Right lobe of liver (tissue), 6 donors: ENCODE data around the gene TDP1. TPM values are rescaled to one million over a fixed set of nuclear protein-coding genes. Genes with fewer than 3 reads are reported as not detected.

Experiments
- ATAC-seq, 4 donors: fragments of 200-7000 bp; cut with Tn5 transposase; one replicate each; pipeline ENCODE4 v1.9.1; 2020; ENCODE audit warnings: mild to moderate bottlenecking in 4 of 4, moderate library complexity in 4 of 4
- DNase-seq, 3 donors: peaks; one replicate each; pipeline ENCODE4 v3.0.0-alpha.2; 2020
- H3K27ac ChIP-seq, 3 donors: fragments of 200-600 bp; one replicate each; pipeline ENCODE4 v1.8.0; 2022
- H3K27me3 ChIP-seq, 2 donors: fragments of 200-600 bp; one replicate each; pipeline ENCODE4 v1.8.0; 2022
- H3K36me3 ChIP-seq, 4 donors: fragments of 200-600 bp; sonication (generic) in 1 of 4; one replicate each; pipeline versions ENCODE4 v1.5.1 to v1.8.0; 2017 to 2022; ENCODE audit warnings: control low read depth in 1 of 4
- H3K4me1 ChIP-seq, 4 donors: fragments of 200-600 bp; sonication (generic) in 1 of 4; one replicate each; pipeline versions ENCODE4 v1.5.1 to v1.8.0; 2017 to 2022; ENCODE audit warnings: control low read depth in 1 of 4
- H3K4me3 ChIP-seq, 3 donors: fragments of 200-600 bp; one replicate each; pipeline ENCODE4 v1.8.0; 2022
- H3K9me3 ChIP-seq, 4 donors: fragments of 200-600 bp; sonication (generic) in 1 of 4; one replicate each; pipeline versions ENCODE4 v1.5.1 to v1.8.0; 2017 to 2022; ENCODE audit warnings: control low read depth in 1 of 4
- CTCF ChIP-seq, 4 donors: fragments of 200-600 bp in 3 of 4; fragments of 450-650 bp in 1 of 4; IDR thresholded peaks; one replicate each; pipeline versions ENCODE4 v1.5.1 to v1.8.0; 2016 to 2022; ENCODE audit warnings: antibody characterized with exemption in 4 of 4, mild to moderate bottlenecking in 2 of 4
- POLR2A ChIP-seq: fragments of 450-650 bp; IDR thresholded peaks from one replicate; pipeline ENCODE4 v1.6.1; 2017; ENCODE audit warnings: antibody characterized with exemption, mild to moderate bottlenecking
- WGBS: methylation state at CpG from one replicate; pipeline ENCODE4 v1.1.6; 2018; ENCODE audit warnings: low coverage, low lambda C conversion rate; ENCODE audit not compliant: insufficient coverage; ENCODE audit errors: missing lambda C conversion rate; 5-methylcytosine and 5-hydroxymethylcytosine counted together
- intact Hi-C, 2 donors: fragments of 100-400 bp; cut with DNase I; formaldehyde crosslinking; loops; one replicate each; pipeline versions ENCODE4 v1.11.2 to v1.14.1; 2022
- total RNA-seq, 6 experiments: library from RNA; depleted of rRNA in 2 of 6; stranded (reverse); fragments of >200 nt in 2 of 6; fragmentation: NEBNext Ultra II Directional in 3 of 6; extraction: Animal tissue kit (Norgen Biotek cat#: 25700) in 3 of 6; gene quantifications; one replicate each; pipeline versions ENCODE4 v1.1.0 to v1.2.4, GENCODE V29; 2016 to 2023
- donor health status: DM: no; HTN: yes; CAD: no.
- donor health status: DM: no; HTN: no; CAD: no.
- donor health status: DM: no; HTN: no; CAD: no.
- donor health status: DM: no; HTN: yes; CAD: no.
- donor health status: DM: no; HTN: yes; CAD: no.

TDP1 gene
- total RNA-seq, 6 experiments from 2014 or later, result 4.9 to 7.1 (median 6.6) TPM

- peaks cover 0 to 12% (median 3%) of the 10 kb centered on the region in 4 donors for H3K36me3 ChIP-seq
- intact Hi-C loops, result no loop called here
These were observed 10.1 kb downstream of the TDP1 start for GRCh38 chr14:89965839-89966238.

GRCh38 chr14:89973234-89973823 is 17.6 kb downstream of the TDP1 start:
- ATAC-seq (peak; percentile 95 to 99 (median 98)), DNase-seq (peak; percentile 62 to 77 (median 69))
- H3K4me3 ChIP-seq, result no peak overlapping the region
- H3K27ac ChIP-seq, result no peak overlapping the region
- H3K9me3 ChIP-seq, result no peaks in the 10 kb centered on the region
- intact Hi-C loops, result loop anchor here (5.0 to 10.0 kb wide), 2 partner anchors 259 to 261 kb away; no protein-coding TSS in a partner anchor
- no peaks in the 10 kb centered on the region for H3K27me3 ChIP-seq
- 36% methylated on average over 4 of the region's 7 CpGs for WGBS
- peak; percentile 83 to 89 (median 88) for TF ChIP-seq CTCF (IDR thresholded peaks at IDR 0.05)
- TF ChIP-seq POLR2A, result no peak
- H3K36me3 ChIP-seq, result peaks cover 0 to 14% (median 1%) of the 10 kb centered on the region in 4 donors
- no peaks in the 10 kb centered on the region for H3K4me1 ChIP-seq

More at GRCh38 chr14:89965839-89966238, 10.1 kb downstream of the TDP1 start:
- 93% methylated on average over 1 of the region's 1 CpG for WGBS
- H3K4me1 ChIP-seq, result no peaks in the 10 kb centered on the region
- DNase-seq (no peak), ATAC-seq (no peak)
- H3K27me3 ChIP-seq, result no peaks in the 10 kb centered on the region
- TF ChIP-seq CTCF (IDR thresholded peaks at IDR 0.05), result no peak
- no peak overlapping the region for H3K4me3 ChIP-seq
- H3K9me3 ChIP-seq, result no peaks in the 10 kb centered on the region
- no peak overlapping the region for H3K27ac ChIP-seq

- no peak overlapping the region for H3K4me3 ChIP-seq
- H3K9me3 ChIP-seq, result no peaks in the 10 kb centered on the region
- H3K27me3 ChIP-seq, result no peaks in the 10 kb centered on the region
- peaks cover 0 to 17% (median 1%) of the 10 kb centered on the region in 4 donors for H3K36me3 ChIP-seq
- DNase-seq (no peak), ATAC-seq (no peak)
- H3K27ac ChIP-seq, result no peak overlapping the region
- H3K4me1 ChIP-seq, result no peaks in the 10 kb centered on the region
- WGBS, result 84% methylated on average over 2 of the region's 4 CpGs
- no peak for TF ChIP-seq POLR2A
- no peak for TF ChIP-seq CTCF (IDR thresholded peaks at IDR 0.05)
- intact Hi-C loops, result loop anchor here in 1 of 2 donors (10.0 kb wide), 1 partner anchor 257 kb away; no protein-coding TSS in a partner anchor
These were observed 21.9 kb downstream of the TDP1 start for GRCh38 chr14:89977668-89978067.

- H3K27me3 ChIP-seq, result no peaks in the 10 kb centered on the region
- peaks cover 0 to 17% (median 1%) of the 10 kb centered on the region in 4 donors for H3K36me3 ChIP-seq
- H3K27ac ChIP-seq, result no peak overlapping the region
- DNase-seq, result no peak
- H3K9me3 ChIP-seq, result no peaks in the 10 kb centered on the region
- WGBS, result 68% methylated on average over 4 of the region's 4 CpGs
- no peaks in the 10 kb centered on the region for H3K4me1 ChIP-seq
- intact Hi-C loops, result loop anchor here in 1 of 2 donors (10.0 kb wide), 1 partner anchor 256 kb away; no protein-coding TSS in a partner anchor
- no peak for ATAC-seq
- TF ChIP-seq POLR2A (no peak), CTCF (IDR thresholded peaks at IDR 0.05) (no peak)
- H3K4me3 ChIP-seq, result no peak overlapping the region
These were observed 22.9 kb downstream of the TDP1 start for GRCh38 chr14:89978656-89979055.
